ENCODE results near the gene IFNL3.

DNA sequence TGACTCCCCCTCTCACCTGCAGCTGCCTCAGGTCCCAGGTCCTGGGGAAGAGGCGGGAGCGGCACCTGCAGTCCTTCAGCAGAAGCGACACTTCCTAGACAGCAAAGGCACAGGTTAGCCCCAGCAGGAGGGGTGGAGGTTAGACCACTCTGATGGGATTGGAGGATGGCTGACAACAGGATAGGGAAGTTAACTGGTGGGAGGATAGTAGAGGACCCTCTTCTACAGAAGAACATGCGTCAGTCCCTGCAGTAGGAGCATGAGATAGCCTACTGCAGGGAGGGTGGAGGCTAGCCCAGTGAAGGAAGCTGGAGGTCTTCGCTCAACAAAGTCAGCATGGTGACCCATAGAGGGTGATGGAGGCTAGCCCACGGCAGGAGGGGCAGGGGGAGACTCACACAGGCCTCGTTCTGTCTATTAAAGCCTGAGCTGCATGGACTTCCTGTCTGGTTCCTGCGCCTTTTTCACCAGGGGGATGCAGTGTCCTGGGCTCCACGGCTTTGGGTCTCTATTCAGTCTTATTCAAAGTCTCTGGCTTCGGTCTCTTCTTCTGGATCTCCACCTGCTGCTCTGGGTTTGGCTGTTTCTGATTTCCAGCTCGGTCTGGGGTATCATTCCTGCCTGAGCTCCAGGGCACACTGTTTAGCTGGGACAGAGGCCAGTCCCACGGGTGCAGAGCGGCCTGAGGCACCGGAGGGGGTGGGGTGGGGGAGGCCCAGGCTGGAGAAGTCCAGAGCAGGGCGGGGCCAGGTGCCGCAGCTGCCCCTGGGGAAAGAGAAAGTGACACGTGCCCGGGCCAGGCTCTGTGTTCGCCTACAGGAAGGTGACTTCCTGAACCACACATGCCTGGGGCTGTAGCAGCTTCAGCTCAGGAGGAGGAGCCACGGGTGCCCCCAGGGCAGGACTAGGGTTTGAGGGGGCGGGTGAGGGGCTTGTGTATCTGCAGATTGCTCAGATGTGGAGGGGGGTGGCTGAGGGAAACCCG lies 7.3 kb downstream of the IFNL3 start:
- TF ChIP-seq, protein P1, sequence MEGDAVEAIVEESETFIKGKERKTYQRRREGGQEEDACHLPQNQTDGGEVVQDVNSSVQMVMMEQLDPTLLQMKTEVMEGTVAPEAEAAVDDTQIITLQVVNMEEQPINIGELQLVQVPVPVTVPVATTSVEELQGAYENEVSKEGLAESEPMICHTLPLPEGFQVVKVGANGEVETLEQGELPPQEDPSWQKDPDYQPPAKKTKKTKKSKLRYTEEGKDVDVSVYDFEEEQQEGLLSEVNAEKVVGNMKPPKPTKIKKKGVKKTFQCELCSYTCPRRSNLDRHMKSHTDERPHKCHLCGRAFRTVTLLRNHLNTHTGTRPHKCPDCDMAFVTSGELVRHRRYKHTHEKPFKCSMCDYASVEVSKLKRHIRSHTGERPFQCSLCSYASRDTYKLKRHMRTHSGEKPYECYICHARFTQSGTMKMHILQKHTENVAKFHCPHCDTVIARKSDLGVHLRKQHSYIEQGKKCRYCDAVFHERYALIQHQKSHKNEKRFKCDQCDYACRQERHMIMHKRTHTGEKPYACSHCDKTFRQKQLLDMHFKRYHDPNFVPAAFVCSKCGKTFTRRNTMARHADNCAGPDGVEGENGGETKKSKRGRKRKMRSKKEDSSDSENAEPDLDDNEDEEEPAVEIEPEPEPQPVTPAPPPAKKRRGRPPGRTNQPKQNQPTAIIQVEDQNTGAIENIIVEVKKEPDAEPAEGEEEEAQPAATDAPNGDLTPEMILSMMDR (IDR thresholded peaks at IDR 0.05): no peak
- TF ChIP-seq EP300 (IDR thresholded peaks at IDR 0.05): no peak
